Fibroblast of skin of abdomen (primary cell): ENCODE measurements around the gene BBS2.

Experiments
- DNase-seq: peaks from one replicate; pipeline ENCODE4 v3.0.0-alpha.2; 2013

BBS2 gene

GRCh38 chr16:56477096-56477878 lies 42.5 kb downstream of the BBS2 start:
- DNase-seq, result peak; percentile 89

- DNase-seq, result no peak
Measured at GRCh38 chr16:56475201-56475600, 44.6 kb downstream of the BBS2 start.

- DNase-seq, result no peak
Measured at GRCh38 chr16:56470666-56471065, 49.2 kb downstream of the BBS2 start.

GRCh38 chr16:56470232-56470631 lies 49.6 kb downstream of the BBS2 start:
- DNase-seq, result no peak

GRCh38 chr16:56469748-56470147 lies 50.1 kb downstream of the BBS2 start:
- DNase-seq, result no peak

GRCh38 chr16:56468800-56469199 lies 51.0 kb downstream of the BBS2 start:
- no peak for DNase-seq

GRCh38 chr16:56466344-56466743 lies 53.5 kb downstream of the BBS2 start:
- no peak for DNase-seq

GRCh38 chr16:56463153-56463552 lies 56.7 kb downstream of the BBS2 start:
- DNase-seq, result no peak

- no peak for DNase-seq
Measured at GRCh38 chr16:56462064-56462796, 57.6 kb downstream of the BBS2 start.

- no peak for DNase-seq
Measured at GRCh38 chr16:56460101-56460500, 59.7 kb downstream of the BBS2 start.

GRCh38 chr16:56457927-56458470 lies 61.8 kb downstream of the BBS2 start:
- DNase-seq, result no peak

GRCh38 chr16:56451753-56452689 lies 67.8 kb downstream of the BBS2 start:
- peak; percentile 18 for DNase-seq

- DNase-seq, result peak; percentile 98
Measured at GRCh38 chr16:56450986-56451752, 68.7 kb downstream of the BBS2 start, which contains the start of the genes NUDT21 and OGFOD1. NUDT21 (minus strand) TSS chr16:56451332; CDS start chr16:56451202, 130 bp downstream. OGFOD1 (plus strand) TSS chr16:56451554; CDS start chr16:56451613, 59 bp downstream.

- DNase-seq, result no peak
Measured at GRCh38 chr16:56450275-56450985, 69.4 kb downstream of the BBS2 start.

GRCh38 chr16:56448005-56448404 lies 71.8 kb downstream of the BBS2 start:
- DNase-seq, result no peak

GRCh38 chr16:56447286-56447685 lies 72.5 kb downstream of the BBS2 start:
- no peak for DNase-seq

GRCh38 chr16:56438038-56438437 lies 81.8 kb downstream of the BBS2 start:
- no peak for DNase-seq

GRCh38 chr16:56436258-56436657 lies 83.6 kb downstream of the BBS2 start:
- DNase-seq, result no peak
